ENCODE measurements around the gene DIP2C.

Gene DIP2C

GRCh38 chr10:575402-576129 is 113.9 kb downstream of the DIP2C start:
- DNase-seq = no peak
- no peaks in the 10 kb centered on the region for H3K36me3 ChIP-seq (ENCODE audit: control insufficient read depth, insufficient read depth, low read length)
- H3K79me1 ChIP-seq (ENCODE audit: low read length) = peaks cover 11% of the 10 kb centered on the region
- H3K4me1 ChIP-seq (ENCODE audit: control insufficient read depth, low read depth, low read length) = no peaks in the 10 kb centered on the region
- no peak overlapping the region for H4K5ac ChIP-seq (ENCODE audit: low read length)
- no CpG with 5 or more reads among the region's 16 CpGs for WGBS (ENCODE audit: extremely low coverage, insufficient coverage, low lambda C conversion rate)
- H3K9ac ChIP-seq (ENCODE audit: low read length) = no peak overlapping the region
- H3K56ac ChIP-seq (ENCODE audit: low read length) = no peak overlapping the region
- H2BK15ac ChIP-seq (replicated peaks; ENCODE audit: low read depth) = no peak overlapping the region
- H3K4ac ChIP-seq (ENCODE audit: low read depth, low read length) = no peak overlapping the region
- no peak overlapping the region for H3K27ac ChIP-seq (ENCODE audit: low read depth, low read length)
- no peak overlapping the region for H4K8ac ChIP-seq (ENCODE audit: low read depth, low read length)
- no peak overlapping the region for H2AK5ac ChIP-seq (ENCODE audit: low read length)
- H2BK120ac ChIP-seq (ENCODE audit: low read depth, low read length) = no peak overlapping the region
- no peak overlapping the region for H3K4me2 ChIP-seq (ENCODE audit: low read length)
- no peak overlapping the region for H3K4me3 ChIP-seq (ENCODE audit: low read length)
- H2BK5ac ChIP-seq (ENCODE audit: low read length) = no peak overlapping the region
- H3K23ac ChIP-seq (ENCODE audit: low read length) = no peak overlapping the region
- no peaks in the 10 kb centered on the region for H3K27me3 ChIP-seq (ENCODE audit: insufficient read depth, low read length, poor library complexity)
- H3K79me2 ChIP-seq (ENCODE audit: control insufficient read depth, insufficient read depth, low read length) = no peaks in the 10 kb centered on the region
- H3K18ac ChIP-seq (ENCODE audit: low read length) = no peak overlapping the region

GRCh38 chr10:572696-573095 is 116.8 kb downstream of the DIP2C start:
- Histone ChIP-seq H3K79me2 (ENCODE audit: control insufficient read depth, insufficient read depth, low read length) (no peaks in the 10 kb centered on the region), H3K56ac (ENCODE audit: low read length) (no peak overlapping the region)

GRCh38 chr10:571688-572451 is 117.6 kb downstream of the DIP2C start:
- Histone ChIP-seq H3K36me3 (ENCODE audit: control insufficient read depth, insufficient read depth, low read length) (no peaks in the 10 kb centered on the region), H3K4me2 (ENCODE audit: low read length) (no peak overlapping the region), H2BK15ac (replicated peaks; ENCODE audit: low read depth) (no peak overlapping the region), H2BK120ac (ENCODE audit: low read depth, low read length) (no peak overlapping the region), H3K4ac (ENCODE audit: low read depth, low read length) (no peak overlapping the region), H3K56ac (ENCODE audit: low read length) (no peak overlapping the region), H3K23ac (ENCODE audit: low read length) (no peak overlapping the region), H3K9ac (ENCODE audit: low read length) (no peak overlapping the region), H2AK5ac (ENCODE audit: low read length) (no peak overlapping the region), H3K27me3 (ENCODE audit: insufficient read depth, low read length, poor library complexity) (no peaks in the 10 kb centered on the region), H3K79me2 (ENCODE audit: control insufficient read depth, insufficient read depth, low read length) (no peaks in the 10 kb centered on the region), H4K5ac (ENCODE audit: low read length) (no peak overlapping the region), H2BK5ac (ENCODE audit: low read length) (no peak overlapping the region), H3K4me3 (ENCODE audit: low read length) (no peak overlapping the region), H4K8ac (ENCODE audit: low read depth, low read length) (no peak overlapping the region), H3K27ac (ENCODE audit: low read depth, low read length) (no peak overlapping the region), H3K18ac (ENCODE audit: low read length) (no peak overlapping the region), H3K4me1 (ENCODE audit: control insufficient read depth, low read depth, low read length) (no peaks in the 10 kb centered on the region), H3K79me1 (ENCODE audit: low read length) (peaks cover 10% of the 10 kb centered on the region)
- DNase-seq = no peak
- no CpG with 5 or more reads among the region's 21 CpGs for WGBS (ENCODE audit: extremely low coverage, insufficient coverage, low lambda C conversion rate)

More at GRCh38 chr10:572696-573095, 116.8 kb downstream of the DIP2C start:
- no peak overlapping the region for H2AK5ac ChIP-seq (ENCODE audit: low read length)
- H4K8ac ChIP-seq (ENCODE audit: low read depth, low read length) = no peak overlapping the region
- H3K23ac ChIP-seq (ENCODE audit: low read length) = no peak overlapping the region
- no peak overlapping the region for H2BK15ac ChIP-seq (replicated peaks; ENCODE audit: low read depth)
- H3K4me3 ChIP-seq (ENCODE audit: low read length) = no peak overlapping the region
- peaks cover 10% of the 10 kb centered on the region for H3K79me1 ChIP-seq (ENCODE audit: low read length)
- H3K27ac ChIP-seq (ENCODE audit: low read depth, low read length) = no peak overlapping the region
- H3K4me2 ChIP-seq (ENCODE audit: low read length) = no peak overlapping the region
- DNase-seq = no peak
- H3K27me3 ChIP-seq (ENCODE audit: insufficient read depth, low read length, poor library complexity) = no peaks in the 10 kb centered on the region
- H3K4ac ChIP-seq (ENCODE audit: low read depth, low read length) = no peak overlapping the region
- H3K4me1 ChIP-seq (ENCODE audit: control insufficient read depth, low read depth, low read length) = no peaks in the 10 kb centered on the region
- no peaks in the 10 kb centered on the region for H3K36me3 ChIP-seq (ENCODE audit: control insufficient read depth, insufficient read depth, low read length)
- H3K9ac ChIP-seq (ENCODE audit: low read length) = no peak overlapping the region
- H4K5ac ChIP-seq (ENCODE audit: low read length) = no peak overlapping the region
- no peak overlapping the region for H3K18ac ChIP-seq (ENCODE audit: low read length)
- WGBS (ENCODE audit: extremely low coverage, insufficient coverage, low lambda C conversion rate) = no CpG with 5 or more reads among the region's 12 CpGs
- no peak overlapping the region for H2BK5ac ChIP-seq (ENCODE audit: low read length)
- H2BK120ac ChIP-seq (ENCODE audit: low read depth, low read length) = no peak overlapping the region

- Histone ChIP-seq H3K27me3 (ENCODE audit: insufficient read depth, low read length, poor library complexity) (no peaks in the 10 kb centered on the region), H2BK5ac (ENCODE audit: low read length) (no peak overlapping the region), H3K4me1 (ENCODE audit: control insufficient read depth, low read depth, low read length) (no peaks in the 10 kb centered on the region), H3K4ac (ENCODE audit: low read depth, low read length) (no peak overlapping the region), H2BK15ac (replicated peaks; ENCODE audit: low read depth) (no peak overlapping the region), H3K56ac (ENCODE audit: low read length) (no peak overlapping the region), H3K36me3 (ENCODE audit: control insufficient read depth, insufficient read depth, low read length) (no peaks in the 10 kb centered on the region), H3K27ac (ENCODE audit: low read depth, low read length) (no peak overlapping the region), H4K8ac (ENCODE audit: low read depth, low read length) (no peak overlapping the region), H3K79me2 (ENCODE audit: control insufficient read depth, insufficient read depth, low read length) (no peaks in the 10 kb centered on the region), H3K4me3 (ENCODE audit: low read length) (no peak overlapping the region), H3K23ac (ENCODE audit: low read length) (no peak overlapping the region), H3K9ac (ENCODE audit: low read length) (no peak overlapping the region), H3K4me2 (ENCODE audit: low read length) (no peak overlapping the region), H3K79me1 (ENCODE audit: low read length) (peaks cover 10% of the 10 kb centered on the region), H2BK120ac (ENCODE audit: low read depth, low read length) (no peak overlapping the region), H4K5ac (ENCODE audit: low read length) (no peak overlapping the region), H2AK5ac (ENCODE audit: low read length) (no peak overlapping the region), H3K18ac (ENCODE audit: low read length) (no peak overlapping the region)
- no peak for DNase-seq
- no CpG with 5 or more reads among the region's 13 CpGs for WGBS (ENCODE audit: extremely low coverage, insufficient coverage, low lambda C conversion rate)
Measured at GRCh38 chr10:571166-571565, 118.3 kb downstream of the DIP2C start.

- no peak for DNase-seq
- Histone ChIP-seq H3K9ac (ENCODE audit: low read length) (no peak overlapping the region), H2BK15ac (replicated peaks; ENCODE audit: low read depth) (no peak overlapping the region), H3K4ac (ENCODE audit: low read depth, low read length) (no peak overlapping the region), H2BK120ac (ENCODE audit: low read depth, low read length) (no peak overlapping the region), H4K5ac (ENCODE audit: low read length) (no peak overlapping the region), H2BK5ac (ENCODE audit: low read length) (no peak overlapping the region), H3K27ac (ENCODE audit: low read depth, low read length) (no peak overlapping the region), H3K4me1 (ENCODE audit: control insufficient read depth, low read depth, low read length) (no peaks in the 10 kb centered on the region), H4K8ac (ENCODE audit: low read depth, low read length) (no peak overlapping the region), H3K79me2 (ENCODE audit: control insufficient read depth, insufficient read depth, low read length) (no peaks in the 10 kb centered on the region), H3K23ac (ENCODE audit: low read length) (no peak overlapping the region), H3K18ac (ENCODE audit: low read length) (no peak overlapping the region), H3K56ac (ENCODE audit: low read length) (no peak overlapping the region), H2AK5ac (ENCODE audit: low read length) (no peak overlapping the region), H3K4me2 (ENCODE audit: low read length) (no peak overlapping the region), H3K36me3 (ENCODE audit: control insufficient read depth, insufficient read depth, low read length) (no peaks in the 10 kb centered on the region), H3K4me3 (ENCODE audit: low read length) (no peak overlapping the region), H3K27me3 (ENCODE audit: insufficient read depth, low read length, poor library complexity) (no peaks in the 10 kb centered on the region), H3K79me1 (ENCODE audit: low read length) (peaks cover 10% of the 10 kb centered on the region)
- WGBS (ENCODE audit: extremely low coverage, insufficient coverage, low lambda C conversion rate) = no CpG with 5 or more reads among the region's 20 CpGs
Measured at GRCh38 chr10:570628-571163, 118.8 kb downstream of the DIP2C start.
